ENCODE measurements around the gene UQCR11.

Gene UQCR11

DNA sequence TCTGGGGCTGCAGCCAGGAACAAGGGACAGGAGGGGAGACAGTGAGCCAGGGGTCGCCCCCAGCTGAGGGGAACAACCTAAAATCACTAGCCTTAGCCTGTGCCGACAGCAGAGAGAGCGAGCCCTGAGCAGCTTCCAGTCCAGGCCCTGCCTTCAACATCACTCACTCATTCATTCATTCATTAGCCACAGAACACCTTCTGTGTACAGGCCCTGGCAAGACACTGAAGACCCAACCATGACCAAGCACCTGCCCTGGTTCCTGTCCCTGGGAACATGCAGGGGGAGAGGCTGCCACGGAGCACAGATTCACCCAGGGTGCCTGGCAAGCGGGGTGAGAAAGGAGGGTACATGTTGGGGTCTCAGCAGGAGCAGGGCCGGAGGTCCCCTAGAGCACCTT, 42.0 kb downstream of the UQCR11 start:
- no peak for DNase-seq

GRCh38 chr19:1561236-1561842, 43.9 kb downstream of the UQCR11 start:
- no peak for DNase-seq

GRCh38 chr19:1560286-1560882, 44.9 kb downstream of the UQCR11 start:
- DNase-seq, result no peak

- no peak for DNase-seq
These were observed 46.7 kb downstream of the UQCR11 start for GRCh38 chr19:1558552-1558951.

DNA sequence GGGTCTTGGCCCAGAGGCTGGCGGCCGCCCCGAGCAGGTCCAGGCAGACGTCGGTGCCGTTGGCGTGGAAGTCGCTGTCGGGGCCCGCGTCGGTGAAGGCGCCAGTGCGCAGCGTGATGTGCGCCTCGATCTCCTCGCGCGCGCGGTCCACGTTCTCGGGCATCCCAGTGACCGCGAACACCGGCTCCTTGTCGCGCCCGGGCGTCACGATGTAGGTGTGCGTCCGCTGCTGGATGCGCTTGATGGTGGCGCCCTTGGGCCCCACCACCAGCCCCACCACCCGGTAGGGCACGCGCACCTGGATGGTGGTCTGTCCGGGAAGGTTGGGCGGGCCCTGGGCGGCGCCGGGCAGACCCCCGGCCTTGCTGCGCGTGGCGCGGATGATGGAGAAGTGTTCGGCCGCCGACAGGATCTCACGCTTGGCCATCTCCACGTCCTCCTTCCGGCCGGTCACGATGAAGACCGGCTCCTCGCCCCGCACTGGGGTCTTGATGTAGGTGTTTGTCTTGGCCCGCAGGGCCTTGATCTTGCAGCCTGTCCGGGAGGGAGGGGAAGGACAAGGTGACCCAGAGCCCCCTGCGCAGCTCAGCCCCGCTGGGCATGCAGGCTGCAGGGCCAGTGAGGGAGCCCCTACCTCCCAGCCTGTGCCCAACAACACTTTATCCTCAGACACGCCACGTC, 48.7 kb downstream of the UQCR11 start:
- DNase-seq, result no peak

- DNase-seq, result no peak
These were observed 49.5 kb downstream of the UQCR11 start for GRCh38 chr19:1555487-1556389.

DNA sequence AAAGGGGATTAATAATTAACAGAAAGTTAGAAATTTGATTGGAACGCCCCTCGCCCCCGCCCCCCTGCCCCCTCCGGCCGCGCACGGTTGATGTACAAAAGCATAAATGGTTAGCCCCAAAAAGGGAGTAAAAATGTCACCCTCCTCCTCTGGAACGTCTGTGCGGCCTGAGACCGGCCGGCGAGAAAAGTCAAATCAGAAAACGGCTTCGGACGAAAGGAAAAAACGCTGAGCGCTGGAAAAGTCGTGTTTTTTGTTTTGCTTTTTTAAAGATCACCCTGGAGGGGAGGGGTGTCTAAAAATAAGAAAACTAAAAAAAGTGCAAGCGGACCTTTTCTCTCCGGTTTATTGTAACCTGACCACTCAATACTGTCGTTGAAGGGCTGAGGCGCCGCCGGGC, 50.3 kb downstream of the UQCR11 start:
- DNase-seq, result no peak

DNA sequence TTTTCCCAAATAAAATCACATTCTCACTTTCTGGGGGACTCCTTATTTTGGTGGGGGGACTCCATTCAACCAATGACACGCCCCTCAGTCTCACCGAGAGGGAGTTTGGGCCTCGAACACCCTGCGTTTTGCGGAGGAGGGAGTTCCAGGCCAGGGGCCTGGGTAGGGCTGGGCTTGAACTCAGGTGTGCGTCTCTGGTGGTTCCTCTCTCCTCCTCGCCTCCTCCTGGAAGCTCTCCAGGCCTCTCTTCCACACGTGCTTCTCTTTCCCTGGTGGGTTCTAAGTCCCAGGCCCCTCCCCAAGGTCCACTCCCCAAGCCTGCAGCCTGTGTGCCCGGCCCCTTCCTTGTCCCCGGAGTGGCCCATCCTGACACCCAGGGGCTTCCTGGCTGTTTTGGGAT, 51.8 kb downstream of the UQCR11 start:
- no peak for DNase-seq

GRCh38 chr19:1551068-1552040, 53.9 kb downstream of the UQCR11 start:
- DNase-seq, result no peak

DNA sequence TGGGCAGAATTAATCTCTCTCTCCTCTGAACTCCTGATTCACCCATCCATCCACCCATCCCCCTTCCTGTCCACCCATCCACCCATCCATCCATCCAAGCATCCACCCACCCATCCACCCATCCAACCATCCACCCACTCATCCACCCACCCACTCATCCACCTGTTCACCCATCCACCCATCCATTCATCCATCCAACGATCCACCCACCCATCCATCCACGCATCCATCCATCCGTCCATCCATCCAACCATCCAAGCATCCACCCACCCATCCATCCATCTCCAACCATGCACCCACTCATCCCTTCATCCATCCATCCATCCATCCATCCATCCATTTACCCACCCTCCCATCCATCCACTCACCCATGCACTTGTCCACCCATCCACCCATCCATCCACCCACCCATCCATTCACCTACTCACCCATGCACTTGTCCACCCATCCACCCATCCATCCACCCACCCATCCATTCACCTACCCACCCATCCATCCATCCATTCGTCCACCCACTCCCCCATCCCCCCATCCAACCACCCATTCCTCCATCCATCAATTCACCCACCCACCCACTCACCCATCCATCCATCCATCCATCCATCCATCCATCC, 55.8 kb downstream of the UQCR11 start:
- no peak for DNase-seq
